WI38 (cell line): ENCODE results near the gene AUH.

Source experiments
- H3K4me3 ChIP-seq: 2 replicates; pipeline ENCODE4 v1.5.1; 2011; ENCODE audit warnings: low read depth, mild to moderate bottlenecking, control low read depth, low read length
- TF ChIP-seq, protein P1 (sequence below): IDR thresholded peaks from 2 replicates; pipeline ENCODE4 v1.5.1; 2012; ENCODE audit warnings: low read depth, mild to moderate bottlenecking, control low read depth, low read length

AUH gene

GRCh38 chr9:91222457-91222856 lies 139.3 kb downstream of the AUH start:
- no peak overlapping the region for H3K4me3 ChIP-seq
- TF ChIP-seq, protein P1, sequence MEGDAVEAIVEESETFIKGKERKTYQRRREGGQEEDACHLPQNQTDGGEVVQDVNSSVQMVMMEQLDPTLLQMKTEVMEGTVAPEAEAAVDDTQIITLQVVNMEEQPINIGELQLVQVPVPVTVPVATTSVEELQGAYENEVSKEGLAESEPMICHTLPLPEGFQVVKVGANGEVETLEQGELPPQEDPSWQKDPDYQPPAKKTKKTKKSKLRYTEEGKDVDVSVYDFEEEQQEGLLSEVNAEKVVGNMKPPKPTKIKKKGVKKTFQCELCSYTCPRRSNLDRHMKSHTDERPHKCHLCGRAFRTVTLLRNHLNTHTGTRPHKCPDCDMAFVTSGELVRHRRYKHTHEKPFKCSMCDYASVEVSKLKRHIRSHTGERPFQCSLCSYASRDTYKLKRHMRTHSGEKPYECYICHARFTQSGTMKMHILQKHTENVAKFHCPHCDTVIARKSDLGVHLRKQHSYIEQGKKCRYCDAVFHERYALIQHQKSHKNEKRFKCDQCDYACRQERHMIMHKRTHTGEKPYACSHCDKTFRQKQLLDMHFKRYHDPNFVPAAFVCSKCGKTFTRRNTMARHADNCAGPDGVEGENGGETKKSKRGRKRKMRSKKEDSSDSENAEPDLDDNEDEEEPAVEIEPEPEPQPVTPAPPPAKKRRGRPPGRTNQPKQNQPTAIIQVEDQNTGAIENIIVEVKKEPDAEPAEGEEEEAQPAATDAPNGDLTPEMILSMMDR: no peak

DNA sequence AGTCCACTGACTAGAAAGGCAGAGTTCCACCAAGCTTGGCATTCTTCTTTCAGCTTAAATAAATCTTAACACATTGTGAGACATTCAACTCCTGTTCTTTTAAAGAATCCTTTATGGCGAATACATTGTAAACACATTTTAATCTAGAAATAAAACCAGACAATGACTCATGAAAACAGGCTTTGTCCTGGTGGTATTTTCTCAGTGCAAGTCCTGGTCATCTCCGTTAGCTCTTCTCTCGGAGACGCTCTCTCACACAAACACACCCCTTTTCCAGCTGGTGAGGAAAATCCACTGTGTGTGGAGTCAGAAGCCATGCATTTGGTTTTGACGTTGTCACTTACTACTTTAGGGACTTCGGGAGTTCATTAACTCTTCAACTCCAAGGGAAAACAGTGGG lies 140.4 kb downstream of the AUH start:
- H3K4me3 ChIP-seq: no peak overlapping the region
- TF ChIP-seq, protein P1: no peak

DNA sequence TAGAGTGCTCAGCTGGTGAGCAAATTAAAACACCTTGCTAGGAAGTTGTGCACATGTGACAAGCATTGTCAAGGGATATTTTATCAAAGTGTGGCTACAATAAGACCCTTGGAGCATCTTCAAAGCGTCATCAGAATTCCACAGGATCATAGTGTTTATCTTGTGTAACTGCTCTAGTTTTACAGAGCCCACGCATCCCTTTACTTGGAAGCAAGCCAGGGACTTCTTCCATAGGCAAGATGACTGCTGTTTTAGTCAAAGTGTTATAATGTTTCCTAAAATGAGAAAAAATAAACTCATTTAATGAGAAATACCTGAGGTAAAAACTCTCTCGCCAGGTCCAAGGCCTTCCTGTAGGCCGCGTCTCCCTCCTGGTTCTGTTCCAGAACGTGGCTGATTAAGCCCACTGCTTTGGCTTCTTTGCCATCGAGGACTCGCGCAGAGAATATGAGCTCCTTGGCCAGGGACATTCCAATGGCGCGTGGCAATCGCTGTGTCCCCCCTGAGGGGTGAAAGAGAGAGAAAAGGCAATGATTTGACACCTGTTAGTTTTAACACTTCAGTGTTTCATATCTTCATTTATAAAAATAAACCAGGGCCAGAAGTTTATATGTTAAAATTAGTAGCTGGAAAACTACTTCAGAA lies 141.1 kb downstream of the AUH start:
- TF ChIP-seq, protein P1: no peak
- no peak overlapping the region for H3K4me3 ChIP-seq

- TF ChIP-seq, protein P1: no peak
- no peak overlapping the region for H3K4me3 ChIP-seq
These were observed 141.7 kb downstream of the AUH start for GRCh38 chr9:91220021-91220420.

DNA sequence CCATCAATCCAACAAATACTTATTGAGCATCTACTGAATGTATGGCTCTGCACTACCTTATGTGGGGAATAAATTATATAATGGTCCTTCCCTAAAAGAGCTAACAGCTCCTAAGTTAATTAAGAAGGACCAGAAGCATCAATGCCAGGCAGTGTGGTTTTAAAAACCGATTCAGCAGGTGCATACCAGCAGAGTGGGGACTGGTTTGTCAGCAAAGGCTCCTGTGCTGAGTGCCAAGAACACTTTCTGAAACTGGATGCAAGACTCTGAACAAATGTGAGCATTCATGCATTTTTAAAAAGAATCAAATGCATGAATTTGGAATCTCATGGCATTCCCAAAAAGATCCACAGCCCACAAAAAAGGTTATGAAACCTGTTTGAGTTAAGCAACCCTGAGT lies 142.2 kb downstream of the AUH start:
- no peak overlapping the region for H3K4me3 ChIP-seq
- TF ChIP-seq, protein P1: no peak

DNA sequence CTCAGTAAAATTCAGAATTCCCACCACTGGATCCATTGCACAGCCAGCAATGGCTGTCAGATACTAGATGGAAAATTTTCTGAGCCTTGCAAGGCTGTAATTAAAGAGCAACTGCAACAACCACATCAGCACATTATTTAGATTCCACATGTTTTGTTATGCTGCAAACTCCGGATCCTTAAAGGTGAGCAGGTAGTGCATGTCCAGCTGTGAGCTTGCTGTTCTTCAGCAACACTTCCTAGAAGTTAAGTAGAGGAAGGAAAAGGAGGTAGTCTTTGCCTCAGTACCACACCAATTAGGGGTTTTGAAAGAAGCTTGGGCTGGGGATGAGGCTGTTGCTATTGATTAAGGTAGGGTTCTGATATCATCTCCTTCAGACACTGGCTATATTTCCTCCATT lies 144.3 kb downstream of the AUH start:
- no peak overlapping the region for H3K4me3 ChIP-seq
- TF ChIP-seq, protein P1: no peak

DNA sequence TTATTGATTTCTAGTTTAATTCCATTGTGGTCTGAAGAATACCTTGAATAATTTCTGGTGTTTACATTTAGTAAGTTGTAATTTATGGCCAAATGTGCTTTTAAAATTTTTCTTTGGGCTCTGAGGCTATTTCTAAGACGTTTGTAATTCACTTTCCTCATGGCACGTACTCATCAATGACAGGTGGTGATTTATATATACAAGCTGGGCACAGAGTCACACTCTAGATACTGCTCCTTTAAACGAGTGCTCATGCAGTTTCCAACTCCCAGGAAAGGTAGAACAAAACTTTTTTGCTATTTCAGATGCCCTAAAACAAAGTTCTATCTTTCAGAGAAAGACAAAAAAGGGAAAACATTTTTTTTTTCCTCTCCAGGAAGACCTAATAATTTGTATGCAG lies 146.9 kb downstream of the AUH start:
- H3K4me3 ChIP-seq: no peak overlapping the region
- TF ChIP-seq, protein P1: no peak
